ENCODE results near the gene ITGB3BP. TPM values are rescaled to one million over a fixed set of nuclear protein-coding genes. Genes with fewer than 3 reads are reported as not detected.

The ITGB3BP gene
- total and polyA plus RNA-seq, 2 of the 4 experiments (the other 2 are of a cell fraction): 8.1 to 11.9 TPM

DNA sequence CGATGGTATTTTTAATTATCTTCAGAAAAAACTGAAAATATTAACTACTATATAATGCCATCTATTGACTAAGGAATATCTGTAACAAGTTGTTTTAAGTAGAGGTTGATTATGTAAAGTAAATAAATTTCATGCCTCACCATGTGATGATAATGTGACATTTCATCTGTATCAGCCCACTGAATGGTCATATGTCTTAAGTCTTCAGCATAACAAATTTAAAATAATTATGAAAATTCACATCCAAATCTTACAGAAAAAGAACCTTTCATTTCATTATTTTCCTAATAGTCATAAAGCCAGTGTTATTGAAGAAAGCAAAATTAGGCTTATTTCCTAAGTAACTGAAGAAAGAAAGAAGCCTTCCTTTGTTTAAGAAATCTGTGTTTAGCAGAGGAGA is 72.6 kb downstream of the ITGB3BP start:
- no TSS peak for BruUV-seq (replicated peaks)

More for the DNA sequence above, 72.6 kb downstream of the ITGB3BP start:
- dilution Hi-C loops (cut with HindIII; ENCODE audit: low sequenced_read_pairs, unreplicated experiment) (no loop called here), in situ Hi-C loops (cut with MboI; ENCODE audit: low sequenced_read_pairs) (loop anchor here (10.0 kb wide), 1 partner anchor 126 kb away; the partner anchor contains the start of gene FOXD3), intact Hi-C loops (cut with micrococcal nuclease) (loop anchor here (2.0 kb wide), 1 partner anchor 72 kb away; the partner anchor contains the start of genes EFCAB7 and ITGB3BP)
- Histone ChIP-seq H3K79me1 (ENCODE audit: low read depth in 1 of 2, low read length in 2 of 2) (no peaks in the 10 kb centered on the region), H3K4me2 (ENCODE audit: low read depth, low read length) (no peak overlapping the region), H3K23ac (ENCODE audit: low read depth, low read length) (no peak overlapping the region), H4K5ac (ENCODE audit: low read depth, low read length) (no peak overlapping the region), H3K27ac (ENCODE audit: insufficient read depth, low read length) (no peak overlapping the region), H3K36me3 (ENCODE audit: control insufficient read depth, insufficient read depth, low read length) (no peaks in the 10 kb centered on the region), H4K8ac (ENCODE audit: low read depth in 2 of 2, low read length in 2 of 2) (no peak overlapping the region), H3K9ac (ENCODE audit: low read depth, low read length) (no peak overlapping the region), H4K91ac (ENCODE audit: insufficient read depth, low read depth, low read length) (no peak overlapping the region), H2BK20ac (ENCODE audit: low read depth, low read length) (no peak overlapping the region), H3K27me3 (ENCODE audit: control insufficient read depth, insufficient read depth, low read length) (no peaks in the 10 kb centered on the region), H2BK120ac (ENCODE audit: low read depth, low read length) (no peak overlapping the region), H3K9me1 (ENCODE audit: insufficient read depth, low read length) (no peaks in the 10 kb centered on the region), H3K4me1 (ENCODE audit: control insufficient read depth, insufficient read depth, low read length) (peaks cover 2% of the 10 kb centered on the region; the same call in 1 of the 2 replicates), H2AFZ (replicated peaks; ENCODE audit: low read length, poor library complexity) (no peak overlapping the region), H2BK5ac (ENCODE audit: low read depth, low read length, poor library complexity, severe bottlenecking) (no peak overlapping the region), H3K56ac (ENCODE audit: extremely low read depth, insufficient read depth, low read length) (no peak overlapping the region), H2BK15ac (ENCODE audit: low read depth, low read length) (no peak overlapping the region), H3K4ac (ENCODE audit: low read depth, low read length) (no peak overlapping the region), H2AK5ac (ENCODE audit: low read depth, low read length) (no peak overlapping the region), H2AK9ac (replicated peaks; ENCODE audit: low read depth, low read length, poor library complexity) (no peak overlapping the region), H3K14ac (replicated peaks; ENCODE audit: low read depth, low read length) (no peak overlapping the region), H3K18ac (ENCODE audit: low read depth, low read length) (no peak overlapping the region), H4K20me1 (ENCODE audit: insufficient read depth, low read length) (no peaks in the 10 kb centered on the region), H3K9me3 (ENCODE audit: control insufficient read depth, insufficient read depth, low read length) (no peaks in the 10 kb centered on the region), H3K4me3 (ENCODE audit: insufficient read depth, low read depth, low read length) (no peak overlapping the region)
- POLR2A ChIA-PET (ENCODE audit: unreplicated experiment): no interaction called here
- no peak for DNase-seq
- TF ChIP-seq MAFK (IDR thresholded peaks at IDR 0.05; ENCODE audit: low read depth, low read length) (no peak), BHLHE40 (IDR thresholded peaks at IDR 0.05; ENCODE audit: low read depth, low read length) (no peak), RAD21 (IDR thresholded peaks at IDR 0.05; ENCODE audit: low read length) (no peak)
- TF ChIP-seq, protein P1, sequence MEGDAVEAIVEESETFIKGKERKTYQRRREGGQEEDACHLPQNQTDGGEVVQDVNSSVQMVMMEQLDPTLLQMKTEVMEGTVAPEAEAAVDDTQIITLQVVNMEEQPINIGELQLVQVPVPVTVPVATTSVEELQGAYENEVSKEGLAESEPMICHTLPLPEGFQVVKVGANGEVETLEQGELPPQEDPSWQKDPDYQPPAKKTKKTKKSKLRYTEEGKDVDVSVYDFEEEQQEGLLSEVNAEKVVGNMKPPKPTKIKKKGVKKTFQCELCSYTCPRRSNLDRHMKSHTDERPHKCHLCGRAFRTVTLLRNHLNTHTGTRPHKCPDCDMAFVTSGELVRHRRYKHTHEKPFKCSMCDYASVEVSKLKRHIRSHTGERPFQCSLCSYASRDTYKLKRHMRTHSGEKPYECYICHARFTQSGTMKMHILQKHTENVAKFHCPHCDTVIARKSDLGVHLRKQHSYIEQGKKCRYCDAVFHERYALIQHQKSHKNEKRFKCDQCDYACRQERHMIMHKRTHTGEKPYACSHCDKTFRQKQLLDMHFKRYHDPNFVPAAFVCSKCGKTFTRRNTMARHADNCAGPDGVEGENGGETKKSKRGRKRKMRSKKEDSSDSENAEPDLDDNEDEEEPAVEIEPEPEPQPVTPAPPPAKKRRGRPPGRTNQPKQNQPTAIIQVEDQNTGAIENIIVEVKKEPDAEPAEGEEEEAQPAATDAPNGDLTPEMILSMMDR (conservative IDR thresholded peaks at IDR 0.05; ENCODE audit: low read depth, low read length): no peak
- no CpG with 5 or more reads among the region's 1 CpG for WGBS, 2 experiments (ENCODE audit: extremely low coverage in 2 of 2, insufficient read length in 1 of 2)
- ATAC-seq (ENCODE audit: low read depth): peak; percentile 54; the same call in 1 of the 2 replicates
- CTCF ChIA-PET: no interaction called here
